Calu3 (cell line): ENCODE results near the gene KRTAP9-1. TPM values are rescaled to one million over a fixed set of nuclear protein-coding genes. Genes with fewer than 3 reads are reported as not detected.
"Not testable (repeated sequence)": the region's sequence is repeated elsewhere in the genome, so short reads cannot be mapped to it uniquely, and the experiment has no call there.

Source experiments
- BruUV-seq: library from RNA; stranded (reverse); fragments of 400-500 nt; replicated peaks from 2 replicates; lab custom pipeline; 2021; lab: Mats Ljungman, UMichigan
- CTCF ChIA-PET: fragments of 300-600 bp; sonication (Branson Sonifier 250); formaldehyde crosslinking; loops from one replicate; lab custom pipeline; 2022; ENCODE audit warnings: antibody characterized with exemption; lab: Charles Lee
- DNase-seq: peaks from one replicate; pipeline ENCODE4 v3.0.0; 2022
- H3K27ac Mint-ChIP-seq: one replicate; pipeline ENCODE4 v1.8.0; 2022; ENCODE audit warnings: mixed read lengths; ENCODE audit not compliant: unreplicated experiment
- H3K27me3 Mint-ChIP-seq: one replicate; pipeline ENCODE4 v1.8.0; 2022; ENCODE audit warnings: mixed read lengths; ENCODE audit not compliant: unreplicated experiment
- H3K36me3 Mint-ChIP-seq: one replicate; pipeline ENCODE4 v1.8.0; 2022; ENCODE audit warnings: mild to moderate bottlenecking, moderate library complexity, mixed read lengths; ENCODE audit not compliant: insufficient read depth, unreplicated experiment
- H3K4me1 Mint-ChIP-seq: one replicate; pipeline ENCODE4 v1.8.0; 2022; ENCODE audit warnings: mild to moderate bottlenecking, low read depth, mixed read lengths; ENCODE audit not compliant: unreplicated experiment
- H3K4me3 Mint-ChIP-seq: one replicate; pipeline ENCODE4 v1.8.0; 2022; ENCODE audit warnings: mild to moderate bottlenecking, low read depth, moderate library complexity, mixed read lengths; ENCODE audit not compliant: unreplicated experiment
- H3K9me3 Mint-ChIP-seq: one replicate; pipeline ENCODE4 v1.8.0; 2022; ENCODE audit warnings: low read depth, mixed read lengths; ENCODE audit not compliant: unreplicated experiment
- intact Hi-C: fragments of 100-400 bp; cut with micrococcal nuclease; formaldehyde crosslinking; loops from one replicate; pipeline ENCODE4 v1.10.0; 2022; ENCODE audit not compliant: unreplicated experiment
- total RNA-seq: library from RNA; stranded (reverse); gene quantifications from 2 replicates; pipeline ENCODE4 v1.2.3, GENCODE V29; 2022
- TF ChIP-seq, protein P1 (sequence below): fragments of 200-600 bp; IDR thresholded peaks from one replicate; pipeline ENCODE4 v1.8.0; 2022; ENCODE audit warnings: antibody characterized with exemption; ENCODE audit not compliant: unreplicated experiment

KRTAP9-1 gene
- total RNA-seq, 1 experiment from 2014 or later, result not detected

DNA sequence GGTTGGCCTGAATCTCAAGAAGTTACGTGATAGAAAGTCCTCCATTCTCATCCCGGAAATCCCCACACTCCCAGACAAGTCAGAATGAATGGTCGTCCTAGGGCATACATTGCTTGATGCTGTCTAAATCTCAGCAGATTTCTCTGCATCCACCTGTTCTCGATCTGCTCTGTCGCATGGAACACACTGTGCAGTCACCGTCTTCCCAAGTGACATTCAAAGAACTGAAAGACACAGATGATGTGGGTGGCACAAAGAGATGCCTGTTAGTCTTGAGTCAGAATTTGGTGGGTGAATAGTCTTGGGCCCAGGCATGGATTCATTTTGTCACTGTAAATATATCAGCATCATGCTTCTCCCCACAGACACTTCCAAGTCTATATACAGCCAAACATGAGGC lies 42.0 kb downstream of the KRTAP9-1 start:
- Mint-ChIP-seq H3K27ac (no peak overlapping the region), H3K27me3 (no peaks in the 10 kb centered on the region), H3K9me3 (no peaks in the 10 kb centered on the region), H3K4me1 (no peaks in the 10 kb centered on the region), H3K4me3 (no peak overlapping the region), H3K36me3 (no peaks in the 10 kb centered on the region)
- TF ChIP-seq, protein P1, sequence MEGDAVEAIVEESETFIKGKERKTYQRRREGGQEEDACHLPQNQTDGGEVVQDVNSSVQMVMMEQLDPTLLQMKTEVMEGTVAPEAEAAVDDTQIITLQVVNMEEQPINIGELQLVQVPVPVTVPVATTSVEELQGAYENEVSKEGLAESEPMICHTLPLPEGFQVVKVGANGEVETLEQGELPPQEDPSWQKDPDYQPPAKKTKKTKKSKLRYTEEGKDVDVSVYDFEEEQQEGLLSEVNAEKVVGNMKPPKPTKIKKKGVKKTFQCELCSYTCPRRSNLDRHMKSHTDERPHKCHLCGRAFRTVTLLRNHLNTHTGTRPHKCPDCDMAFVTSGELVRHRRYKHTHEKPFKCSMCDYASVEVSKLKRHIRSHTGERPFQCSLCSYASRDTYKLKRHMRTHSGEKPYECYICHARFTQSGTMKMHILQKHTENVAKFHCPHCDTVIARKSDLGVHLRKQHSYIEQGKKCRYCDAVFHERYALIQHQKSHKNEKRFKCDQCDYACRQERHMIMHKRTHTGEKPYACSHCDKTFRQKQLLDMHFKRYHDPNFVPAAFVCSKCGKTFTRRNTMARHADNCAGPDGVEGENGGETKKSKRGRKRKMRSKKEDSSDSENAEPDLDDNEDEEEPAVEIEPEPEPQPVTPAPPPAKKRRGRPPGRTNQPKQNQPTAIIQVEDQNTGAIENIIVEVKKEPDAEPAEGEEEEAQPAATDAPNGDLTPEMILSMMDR, result no peak
- no TSS peak for BruUV-seq
- intact Hi-C loops, result no loop called here
- no peak for DNase-seq
- CTCF ChIA-PET, result no interaction called here

DNA sequence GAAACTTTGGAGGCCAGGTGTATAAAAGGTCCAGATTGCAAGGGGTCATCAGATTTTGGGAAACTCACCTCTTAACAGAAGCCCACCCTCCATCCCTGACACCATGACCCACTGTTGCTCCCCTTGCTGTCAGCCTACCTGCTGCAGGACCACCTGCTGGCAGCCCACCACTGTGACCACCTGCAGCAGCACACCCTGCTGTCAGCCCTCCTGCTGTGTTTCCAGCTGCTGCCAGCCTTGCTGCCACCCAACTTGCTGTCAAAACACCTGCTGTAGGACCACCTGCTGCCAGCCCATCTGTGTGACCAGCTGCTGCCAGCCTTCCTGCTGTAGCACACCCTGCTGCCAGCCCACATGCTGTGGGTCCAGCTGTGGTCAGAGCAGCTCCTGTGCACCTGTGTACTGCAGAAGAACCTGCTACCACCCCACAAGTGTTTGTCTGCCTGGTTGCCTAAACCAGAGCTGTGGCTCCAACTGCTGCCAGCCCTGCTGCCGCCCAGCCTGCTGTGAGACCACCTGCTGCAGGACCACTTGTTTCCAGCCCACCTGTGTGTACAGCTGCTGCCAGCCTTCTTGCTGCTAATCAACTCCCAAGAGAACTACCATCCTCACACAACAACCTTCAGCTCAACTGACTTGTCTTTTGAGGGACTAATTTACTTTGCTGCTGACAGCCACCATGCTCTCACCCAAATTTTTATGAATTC lies 42.9 kb downstream of the KRTAP9-1 start, which contains the start of gene KRTAP9-3:
Gene KRTAP9-3, plus strand, starts transcription at position 51 of the 707 bp plus-strand sequence. Its CDS starts 53 bp downstream, at position 104.
- H3K4me1 Mint-ChIP-seq, H3K27me3 Mint-ChIP-seq, H3K4me3 Mint-ChIP-seq, H3K36me3 Mint-ChIP-seq, CTCF ChIA-PET, H3K9me3 Mint-ChIP-seq, intact Hi-C loops, BruUV-seq, DNase-seq, H3K27ac Mint-ChIP-seq: not testable (repeated sequence)

GRCh38 chr17:41237116-41237515 lies 47.4 kb downstream of the KRTAP9-1 start:
- H3K27me3 Mint-ChIP-seq, H3K36me3 Mint-ChIP-seq, H3K4me3 Mint-ChIP-seq, H3K9me3 Mint-ChIP-seq, DNase-seq, BruUV-seq, intact Hi-C loops, H3K4me1 Mint-ChIP-seq, H3K27ac Mint-ChIP-seq: not testable (repeated sequence)
- CTCF ChIA-PET, result interaction anchor here (0.6 kb wide), 1 partner anchor 9 kb away, joined by 4 read pairs; no protein-coding TSS in a partner anchor

- intact Hi-C loops, H3K36me3 Mint-ChIP-seq, H3K4me1 Mint-ChIP-seq, H3K27me3 Mint-ChIP-seq, H3K4me3 Mint-ChIP-seq, H3K27ac Mint-ChIP-seq, DNase-seq, BruUV-seq, CTCF ChIA-PET: not testable (repeated sequence)
- H3K9me3 Mint-ChIP-seq, result peaks cover 10% of the 10 kb centered on the region
These were observed 48.3 kb downstream of the KRTAP9-1 start, which contains the start of gene KRTAP9-8 for GRCh38 chr17:41237949-41238437. Gene KRTAP9-8, plus strand, starts transcription at chr17:41237999. Its CDS starts 53 bp downstream, at chr17:41238052.

Other genes starting within 250 kb of the KRTAP9-1 start
- 0.44 TPM in 1 of 2 replicates, not detected in the other for gene KRT39, start 222.9 kb upstream of the KRTAP9-1 start, total RNA-seq
- not detected in 2 replicates for gene KRT40, start 205.6 kb upstream of the KRTAP9-1 start, total RNA-seq
- not detected in 2 replicates for gene KRTAP3-3, start 195.7 kb upstream of the KRTAP9-1 start, total RNA-seq
- not detected in 2 replicates for gene KRTAP3-2, start 190.0 kb upstream of the KRTAP9-1 start, total RNA-seq
- not detected in 2 replicates for gene KRTAP3-1, start 180.8 kb upstream of the KRTAP9-1 start, total RNA-seq
- gene KRTAP1-5, start 162.7 kb upstream of the KRTAP9-1 start, total RNA-seq, result not detected in 2 replicates
- not detected in 2 replicates for gene KRTAP1-4, start 159.7 kb upstream of the KRTAP9-1 start, total RNA-seq
- not detected in 2 replicates for gene KRTAP1-3, start 155.0 kb upstream of the KRTAP9-1 start, total RNA-seq
- gene KRTAP1-1, start 148.4 kb upstream of the KRTAP9-1 start, total RNA-seq, result 10.2 and 15.9 TPM in 2 replicates
- gene KRTAP2-1, start 142.6 kb upstream of the KRTAP9-1 start, total RNA-seq, result not detected in 2 replicates
- gene KRTAP2-2, start 134.7 kb upstream of the KRTAP9-1 start, total RNA-seq, result not detected in 2 replicates
- 9.4 and 18.2 TPM in 2 replicates for gene KRTAP2-3, start 129.8 kb upstream of the KRTAP9-1 start, total RNA-seq
- gene KRTAP2-4, start 124.0 kb upstream of the KRTAP9-1 start, total RNA-seq, result not detected in 2 replicates
- not detected in 2 replicates for gene KRTAP4-7, start 105.7 kb upstream of the KRTAP9-1 start, total RNA-seq
- not detected in 2 replicates for gene KRTAP4-8, start 91.7 kb upstream of the KRTAP9-1 start, total RNA-seq
- not detected in 2 replicates for gene KRTAP4-16, start 87.7 kb upstream of the KRTAP9-1 start, total RNA-seq
- gene KRTAP4-9, start 84.5 kb upstream of the KRTAP9-1 start, total RNA-seq, result not detected in 2 replicates
- gene KRTAP4-11, start 71.5 kb upstream of the KRTAP9-1 start, total RNA-seq, result not detected in 2 replicates
- gene KRTAP4-12, start 65.7 kb upstream of the KRTAP9-1 start, total RNA-seq, result not detected in 2 replicates
- not detected in 2 replicates for gene KRTAP4-6, start 49.3 kb upstream of the KRTAP9-1 start, total RNA-seq
- gene KRTAP4-5, start 40.1 kb upstream of the KRTAP9-1 start, total RNA-seq, result not detected in 2 replicates
- not detected in 2 replicates for gene KRTAP4-4, start 29.1 kb upstream of the KRTAP9-1 start, total RNA-seq
- gene KRTAP4-3, start 21.7 kb upstream of the KRTAP9-1 start, total RNA-seq, result not detected in 2 replicates
- gene KRTAP4-2, start 11.7 kb upstream of the KRTAP9-1 start, total RNA-seq, result not detected in 2 replicates
- gene KRTAP4-1, start 5.0 kb upstream of the KRTAP9-1 start, total RNA-seq, result not detected in 2 replicates
- not detected in 2 replicates for gene KRTAP9-2, start 36.8 kb downstream of the KRTAP9-1 start, total RNA-seq
- gene KRTAP9-3, start 42.6 kb downstream of the KRTAP9-1 start, total RNA-seq, result not detected in 2 replicates
- gene KRTAP9-8, start 48.1 kb downstream of the KRTAP9-1 start, total RNA-seq, result not detected in 2 replicates
- not detected in 2 replicates for gene KRTAP9-4, start 59.8 kb downstream of the KRTAP9-1 start, total RNA-seq
- gene KRTAP9-9, start 65.5 kb downstream of the KRTAP9-1 start, total RNA-seq, result not detected in 2 replicates
- gene KRTAP9-6, start 75.5 kb downstream of the KRTAP9-1 start, total RNA-seq, result not detected in 2 replicates
- not detected in 2 replicates for gene KRTAP9-7, start 85.8 kb downstream of the KRTAP9-1 start, total RNA-seq
- not detected in 2 replicates for gene KRTAP29-1, start 113.0 kb downstream of the KRTAP9-1 start, total RNA-seq
- gene KRTAP16-1, start 119.4 kb downstream of the KRTAP9-1 start, total RNA-seq, result not detected in 2 replicates
- not detected in 2 replicates for gene KRTAP17-1, start 125.8 kb downstream of the KRTAP9-1 start, total RNA-seq
- not detected in 2 replicates for gene KRT33A, start 160.9 kb downstream of the KRTAP9-1 start, total RNA-seq
- gene KRT33B, start 179.9 kb downstream of the KRTAP9-1 start, total RNA-seq, result not detected in 2 replicates
- not detected in 2 replicates for gene KRT34, start 192.4 kb downstream of the KRTAP9-1 start, total RNA-seq
- not detected in 2 replicates for gene KRT31, start 207.7 kb downstream of the KRTAP9-1 start, total RNA-seq
- not detected in 2 replicates for gene KRT37, start 234.7 kb downstream of the KRTAP9-1 start, total RNA-seq